GM19452 (cell line): Measurements from ENCODE around the gene GON7.
A peak's percentile ranks its signal among the peaks of the same experiment; 100 is the strongest.
"Not testable (repeated sequence)": the region's sequence is repeated elsewhere in the genome, so short reads cannot be mapped to it uniquely, and the experiment has no call there.

Source experiments
- ATAC-seq: cut with Tn5 transposase; IDR thresholded peaks from one replicate; pipeline ENCODE4 v1.9.1; 2021; ENCODE audit not compliant: unreplicated experiment

Gene GON7

DNA sequence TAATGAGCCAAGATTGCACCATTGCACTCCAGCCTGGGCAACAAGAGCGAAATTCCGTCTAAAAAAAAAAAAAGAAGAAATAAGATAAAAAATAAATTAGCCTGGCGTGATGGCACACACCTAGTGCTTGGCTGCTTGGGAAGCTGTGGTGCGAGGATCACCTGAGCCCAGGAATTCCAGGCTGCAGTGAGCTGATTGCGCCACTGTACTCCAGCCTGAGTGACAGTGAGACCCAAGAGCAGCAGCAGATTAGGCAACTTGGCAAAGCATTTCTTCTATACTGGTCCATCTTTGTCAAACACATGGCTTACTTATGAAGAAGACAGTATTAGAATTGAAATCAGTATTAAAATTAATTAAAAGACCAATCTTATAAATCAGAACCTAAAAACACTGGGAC lies 6.3 kb downstream of the GON7 start:
- ATAC-seq = no peak

DNA sequence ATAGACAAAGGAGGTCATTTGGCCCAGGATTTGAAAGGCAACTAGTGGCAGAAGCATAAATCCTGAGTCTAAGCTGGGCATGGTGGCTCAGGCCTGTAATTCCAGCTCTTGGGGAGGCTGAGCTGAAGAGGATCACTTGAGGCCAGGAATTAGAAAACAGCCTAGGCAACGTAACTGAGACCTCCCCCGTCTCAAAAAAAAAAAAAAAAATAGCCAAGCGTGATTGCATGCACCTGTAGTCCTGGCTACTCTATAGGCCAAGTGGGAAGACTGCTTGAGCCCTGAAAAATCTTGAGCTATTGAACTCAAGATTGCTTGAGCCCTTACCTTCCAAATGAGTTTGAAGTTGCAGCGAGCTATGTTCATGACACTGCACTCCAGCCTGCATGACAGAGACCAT lies 7.8 kb downstream of the GON7 start:
- ATAC-seq = no peak

- no peak for ATAC-seq
Measured at GRCh38 chr14:93195316-93195999, 11.4 kb downstream of the GON7 start.

GRCh38 chr14:93186956-93187355 lies 19.9 kb downstream of the GON7 start:
- no peak for ATAC-seq

DNA sequence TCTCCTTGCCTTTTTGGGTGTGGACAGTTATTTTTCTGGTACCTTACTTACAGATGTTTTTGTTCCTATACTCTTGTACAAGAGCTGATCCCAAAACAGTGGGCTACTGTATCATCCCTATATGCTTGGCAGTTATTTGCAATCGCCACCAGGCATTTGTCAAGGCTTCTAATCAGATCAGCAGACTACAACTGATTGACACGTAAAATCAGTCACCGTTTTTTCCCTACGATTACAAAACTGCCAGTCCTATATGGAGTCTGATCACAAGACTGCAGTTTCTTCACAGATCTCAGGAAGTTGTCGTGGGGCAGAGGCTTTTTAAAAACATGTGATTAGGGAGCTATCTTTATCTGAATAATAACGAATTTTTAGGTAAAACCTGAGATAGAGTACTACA lies 20.4 kb downstream of the GON7 start:
- ATAC-seq = no peak

DNA sequence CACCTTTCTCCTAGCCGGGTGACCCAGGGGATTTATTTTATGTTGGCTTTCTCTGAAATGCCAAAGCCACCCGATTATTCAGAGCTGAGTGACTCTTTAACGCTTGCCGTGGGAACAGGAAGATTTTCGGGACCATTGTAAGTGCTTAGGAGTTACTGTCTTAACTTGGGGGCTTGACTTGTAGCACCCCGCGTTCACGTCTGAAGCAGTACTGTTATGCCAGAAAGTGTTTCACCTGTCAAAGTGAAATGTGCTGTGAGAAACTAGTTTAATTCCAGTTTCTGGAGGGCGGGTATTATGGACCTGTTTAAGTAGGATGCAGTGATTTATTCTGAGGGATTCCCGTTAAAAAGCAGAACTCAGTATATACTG lies 21.5 kb downstream of the GON7 start:
- ATAC-seq = peak; percentile 6

DNA sequence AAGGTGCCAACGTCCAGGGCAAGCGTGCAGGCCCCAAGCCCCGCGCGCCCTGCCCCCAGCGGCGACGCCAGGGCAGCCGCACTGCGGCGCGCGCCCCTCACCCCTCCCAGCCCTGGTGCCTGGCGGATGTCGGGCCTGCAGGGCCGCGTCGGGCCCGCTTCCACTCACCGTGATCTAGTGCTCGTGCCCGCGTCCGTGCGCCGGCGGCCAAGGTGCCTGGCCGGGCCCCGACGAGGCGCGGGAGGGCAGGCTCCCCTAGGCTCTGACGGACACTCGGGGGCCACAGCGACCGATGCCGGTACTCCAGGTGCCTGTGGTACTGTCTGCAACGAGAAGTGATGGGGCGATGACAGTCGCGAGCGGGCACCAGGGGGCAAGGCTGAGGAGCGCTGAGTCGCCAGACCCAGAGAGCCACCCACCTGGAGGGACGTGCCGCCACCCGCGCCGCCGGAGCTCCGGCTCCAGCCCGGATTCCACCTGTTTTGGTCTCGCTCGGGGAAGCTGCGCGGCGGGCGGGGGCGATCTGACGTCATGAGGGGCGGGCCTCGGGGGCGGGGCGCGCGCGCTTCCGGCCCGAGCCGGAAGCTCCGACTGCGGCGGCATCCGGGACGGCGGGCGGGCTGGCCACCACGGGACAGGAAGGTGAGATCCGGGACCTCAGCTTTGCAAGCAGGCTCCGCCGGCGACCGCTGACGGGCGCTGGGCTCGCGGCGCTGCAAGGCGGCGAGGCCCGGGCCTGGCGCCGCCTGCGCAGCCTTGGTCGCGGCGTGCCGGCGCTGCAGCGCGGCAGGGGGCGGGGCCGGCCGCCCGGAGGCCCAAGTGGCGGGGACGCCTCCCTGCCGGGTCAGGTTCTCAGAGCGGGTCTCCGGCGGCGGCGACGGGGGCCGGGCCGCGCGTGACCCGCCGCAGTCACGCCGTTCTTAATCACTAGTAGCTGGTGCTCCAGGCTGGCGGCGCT lies 22.2 kb downstream of the GON7 start, which contains the start of the genes LYSET and MOAP1:
Gene LYSET (plus strand): TSS at position 927 of the 958 bp plus-strand sequence. CDS start 89 bp downstream, outside the sequence.
Gene MOAP1 (minus strand): TSS at position 507 of the 958 bp plus-strand sequence. CDS start 655 bp downstream, outside the sequence.
- ATAC-seq = peak; percentile 88

- no peak for ATAC-seq
Measured at GRCh38 chr14:93183596-93184317, 23.1 kb downstream of the GON7 start.

- ATAC-seq = no peak
Measured at GRCh38 chr14:93175492-93175891, 31.4 kb downstream of the GON7 start.

GRCh38 chr14:93174731-93175130 lies 32.1 kb downstream of the GON7 start:
- not testable (repeated sequence) for ATAC-seq

DNA sequence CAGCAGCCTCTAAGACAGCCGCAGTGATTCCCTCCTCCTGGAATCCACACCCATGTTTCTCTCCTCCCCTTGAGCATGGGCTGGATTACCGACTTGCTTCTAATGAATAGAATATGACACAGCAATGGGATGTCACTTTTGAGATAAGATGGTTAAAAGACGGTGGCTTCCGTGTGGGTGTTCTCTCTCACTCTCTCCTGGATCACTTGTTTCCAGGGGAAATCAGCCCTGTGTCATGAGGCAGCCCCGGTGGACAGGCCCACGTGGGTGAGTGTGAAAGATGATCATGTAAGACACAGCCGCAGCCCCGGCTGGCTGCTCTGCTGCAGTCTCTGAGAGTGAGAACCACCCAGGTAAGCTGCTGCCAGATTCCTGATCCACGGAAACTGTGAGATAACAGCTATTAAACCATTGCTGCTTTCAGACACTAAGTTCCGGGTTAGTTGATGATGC lies 32.9 kb downstream of the GON7 start:
- ATAC-seq = no peak

GRCh38 chr14:93171376-93171775 lies 35.5 kb downstream of the GON7 start:
- no peak for ATAC-seq

DNA sequence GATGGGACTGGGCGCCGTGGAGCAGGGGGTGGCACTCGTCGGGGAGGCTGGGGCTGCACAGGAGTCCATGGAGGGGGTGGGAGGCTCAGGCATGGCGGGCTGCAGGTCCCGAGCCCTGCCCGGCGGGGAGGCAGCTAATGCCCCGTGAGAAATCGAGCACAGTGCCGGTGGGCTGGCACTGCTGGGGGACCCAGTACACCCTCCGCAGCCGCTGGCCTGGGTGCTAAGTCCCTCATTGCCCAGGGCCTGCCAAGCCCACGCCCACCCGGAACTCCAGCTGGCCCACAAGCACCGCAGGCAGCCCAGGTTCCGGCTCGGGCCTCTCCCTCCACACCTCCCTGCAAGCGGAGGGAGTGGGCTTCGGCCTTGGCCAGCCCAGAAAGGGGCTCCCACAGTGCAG lies 36.7 kb downstream of the GON7 start:
- ATAC-seq = not testable (repeated sequence)

- not testable (repeated sequence) for ATAC-seq
Measured at GRCh38 chr14:93169619-93170018, 37.2 kb downstream of the GON7 start.

DNA sequence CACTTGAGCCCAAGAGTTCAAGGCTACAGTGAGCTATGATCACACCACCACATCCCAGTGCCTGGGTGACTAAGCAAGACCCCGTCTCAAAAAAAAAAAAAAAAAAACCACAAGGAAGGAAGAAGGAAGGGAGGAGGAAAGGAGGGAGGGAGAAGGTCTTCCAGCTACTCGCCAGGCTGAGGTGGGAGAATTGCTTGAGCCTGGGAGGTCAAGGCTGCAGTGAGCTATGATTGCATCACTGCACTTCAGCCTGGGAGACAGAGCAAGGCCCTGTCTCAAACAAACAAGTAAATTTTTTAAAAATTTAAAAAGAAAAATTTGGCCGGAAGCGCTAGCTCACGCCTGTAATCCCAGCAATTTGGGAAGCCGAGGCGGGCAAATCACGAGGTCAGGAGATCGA lies 38.3 kb downstream of the GON7 start:
- ATAC-seq = not testable (repeated sequence)

- not testable (repeated sequence) for ATAC-seq
Measured at GRCh38 chr14:93165271-93166265, 41.3 kb downstream of the GON7 start.

GRCh38 chr14:93163564-93163963 lies 43.3 kb downstream of the GON7 start:
- ATAC-seq = no peak

DNA sequence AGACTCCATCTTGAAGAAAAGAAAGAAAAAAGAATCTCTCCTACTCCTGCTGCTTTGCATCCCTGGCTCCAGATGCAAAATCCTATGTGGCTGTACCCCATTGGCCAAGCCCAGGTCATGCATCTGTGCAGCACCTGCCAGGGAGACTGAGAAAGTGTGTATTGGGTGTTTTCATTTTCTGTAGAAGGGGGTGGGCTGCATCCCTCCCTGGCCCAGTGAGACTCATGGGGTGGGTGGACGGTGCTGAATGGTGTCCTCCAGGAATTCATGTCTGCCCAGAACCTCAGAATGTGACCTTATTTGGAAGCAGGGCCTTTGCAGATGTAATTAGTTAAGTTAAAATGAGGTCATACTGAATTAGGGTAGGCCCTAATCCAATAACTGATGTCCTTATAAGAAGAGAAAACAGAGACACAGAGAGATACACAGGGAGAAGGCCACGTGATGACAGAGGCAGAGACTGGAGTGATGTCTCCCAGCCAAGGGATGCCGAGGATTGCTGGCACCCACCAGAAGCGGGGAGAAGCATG lies 45.4 kb downstream of the GON7 start:
- no peak for ATAC-seq

GRCh38 chr14:93160353-93160801 lies 46.5 kb downstream of the GON7 start:
- ATAC-seq = no peak
